Stimulated activated CD4-positive, alpha-beta T cell treated with anti-CD3 and anti-CD28 coated beads, TNF-alpha, amount 100 ng/mL, for 4 hours (primary cell): ENCODE results near the gene C11orf68.

Experiments
- DNase-seq, 3 experiments: peaks; one replicate each; pipeline ENCODE4 v3.0.0-alpha.2; 2020; ENCODE audit warnings: low read depth in 3 of 3

Gene C11orf68

DNA sequence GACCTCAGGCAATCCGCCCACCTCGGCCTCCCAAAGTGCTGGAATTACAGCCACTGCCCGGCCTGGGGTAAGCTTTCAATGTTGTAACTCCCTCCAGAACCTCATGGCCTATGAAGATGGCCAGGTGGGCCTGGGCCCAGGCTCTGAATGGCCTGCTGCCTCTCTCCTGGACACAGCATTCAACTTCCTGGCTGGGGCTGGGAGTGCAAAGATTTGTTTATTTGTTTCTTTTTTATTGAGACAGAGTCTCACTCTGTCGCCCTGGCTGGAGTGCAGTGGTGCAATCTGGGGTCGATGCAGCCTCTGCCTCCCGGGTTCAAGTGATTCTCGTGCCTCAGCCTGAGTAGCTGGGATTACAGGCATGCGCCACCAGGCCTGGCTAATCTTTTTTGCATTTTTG is 25.9 kb upstream of the C11orf68 start:
- no peak for DNase-seq

DNA sequence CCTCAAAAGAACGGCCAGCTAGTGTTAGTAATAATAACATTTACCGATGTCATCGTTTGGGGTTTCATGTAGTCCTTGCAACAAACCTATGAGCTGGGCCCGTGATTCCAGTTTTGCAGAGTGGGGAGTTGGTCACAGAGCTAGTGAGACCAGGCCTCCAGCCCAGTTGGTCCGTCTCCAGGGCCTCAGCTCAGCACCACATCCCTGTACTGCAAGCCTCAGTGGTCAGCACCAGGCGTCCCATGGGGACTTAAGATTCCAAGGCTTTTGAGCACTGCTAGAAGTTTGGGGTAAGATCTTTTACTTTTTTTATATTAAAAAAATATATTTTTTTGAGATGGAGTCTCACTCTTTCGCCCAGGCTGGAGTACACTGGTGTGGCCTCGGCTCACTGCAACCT is 25.3 kb upstream of the C11orf68 start:
- no peak for DNase-seq

DNA sequence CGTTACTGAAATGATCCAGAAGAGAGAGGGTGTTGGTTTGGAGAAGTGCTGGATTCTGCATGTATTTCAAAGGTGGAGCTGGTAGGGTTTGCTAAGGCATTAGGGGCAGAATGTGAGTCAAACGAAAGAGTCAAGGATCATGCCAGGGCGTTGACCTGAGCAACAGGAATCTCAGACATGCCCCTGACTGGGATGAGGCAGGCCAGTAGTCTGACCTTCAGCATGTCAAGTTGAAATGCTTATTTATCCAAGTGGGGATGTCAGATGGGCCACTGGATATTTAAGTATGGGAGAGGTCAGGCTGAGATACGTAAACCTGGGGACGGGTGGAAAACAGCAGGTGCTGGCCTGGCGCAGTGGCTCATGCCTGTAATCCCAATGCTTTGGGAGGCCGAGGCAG is 23.7 kb upstream of the C11orf68 start:
- DNase-seq, result no peak

DNA sequence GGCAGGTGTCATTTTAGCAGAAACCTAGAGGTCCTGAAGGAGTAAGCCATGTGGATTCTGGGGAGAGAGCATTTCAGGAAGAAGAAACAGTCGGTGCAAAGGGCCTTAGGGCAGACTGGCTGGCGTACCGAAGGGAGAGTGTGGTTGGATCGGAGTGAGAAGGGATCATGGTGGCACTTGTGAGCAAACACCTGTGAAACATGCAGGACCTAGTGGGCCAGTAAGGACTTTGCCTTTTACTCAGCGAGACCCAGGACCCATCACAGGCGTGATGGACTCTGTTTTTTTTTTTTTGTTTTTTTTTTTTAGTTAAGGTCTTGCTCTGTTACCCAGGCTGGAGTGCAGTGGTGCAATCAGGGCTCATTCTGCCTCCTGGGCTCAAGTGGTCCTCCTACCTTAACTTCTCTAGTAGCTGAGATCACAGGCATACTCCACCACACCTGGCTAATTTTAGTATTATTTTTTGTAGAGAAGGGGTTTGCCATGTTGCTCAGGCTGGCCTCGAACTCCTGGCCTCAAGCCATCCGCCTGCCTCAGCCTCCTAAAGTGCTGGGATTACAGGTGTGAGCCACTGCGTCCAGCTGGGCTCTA is 23.0 kb upstream of the C11orf68 start:
- DNase-seq, result no peak

DNA sequence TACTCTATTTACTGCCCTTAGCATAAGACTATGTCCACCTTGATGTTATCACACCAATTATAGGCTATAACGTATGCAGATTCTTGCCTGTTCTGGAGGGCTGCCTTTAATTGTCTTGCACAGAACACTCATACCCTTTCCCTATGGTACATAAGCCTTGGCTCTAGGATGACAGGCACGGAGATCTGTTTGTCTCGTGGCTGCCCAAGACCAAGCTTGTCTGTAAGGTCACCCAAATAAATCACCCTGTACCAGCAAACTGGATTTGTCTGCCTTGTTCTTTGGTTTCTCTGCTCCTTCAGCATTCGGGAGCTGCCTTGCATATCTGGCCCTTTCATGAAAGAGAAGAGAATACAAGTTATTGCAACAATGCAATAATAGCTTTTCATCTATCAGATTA is 18.9 kb upstream of the C11orf68 start:
- no peak for DNase-seq

DNA sequence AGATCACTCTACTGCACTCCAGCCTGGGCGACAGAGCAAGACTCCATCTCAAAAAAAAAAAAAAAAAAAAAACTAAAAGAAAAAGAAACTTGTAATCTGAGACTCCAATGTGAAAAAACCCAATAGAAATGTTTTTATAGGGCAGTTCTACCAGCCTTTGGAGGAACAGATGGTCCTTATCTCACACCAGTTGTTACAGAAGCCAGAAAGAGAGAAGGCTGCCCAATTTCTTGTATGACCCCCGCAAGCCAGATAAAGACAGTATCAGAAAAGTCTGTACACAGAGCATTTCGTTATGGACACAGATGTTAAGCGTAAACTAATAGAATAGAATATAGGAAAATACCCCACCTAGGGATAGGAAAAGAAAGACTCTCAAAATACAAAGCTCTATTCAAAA is 15.2 kb upstream of the C11orf68 start:
- DNase-seq, result no peak

DNA sequence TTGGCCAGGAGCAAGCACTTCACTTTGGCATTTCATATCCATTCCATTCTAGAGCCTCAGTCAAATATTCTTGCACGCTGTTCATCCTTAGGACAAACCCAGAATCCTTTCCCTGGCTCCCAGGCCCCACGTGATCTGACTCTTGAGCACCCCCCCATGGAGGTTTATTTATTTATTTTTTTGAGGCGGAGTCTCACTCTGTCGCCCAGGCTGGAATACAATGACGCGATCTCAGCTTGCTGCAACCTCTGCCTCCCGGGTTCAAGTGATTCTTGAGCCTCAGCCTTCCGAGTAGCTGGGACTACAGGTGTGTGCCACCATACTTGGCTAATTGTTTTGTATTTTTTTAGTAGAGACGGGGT is 13.7 kb upstream of the C11orf68 start:
- DNase-seq, result no peak

DNA sequence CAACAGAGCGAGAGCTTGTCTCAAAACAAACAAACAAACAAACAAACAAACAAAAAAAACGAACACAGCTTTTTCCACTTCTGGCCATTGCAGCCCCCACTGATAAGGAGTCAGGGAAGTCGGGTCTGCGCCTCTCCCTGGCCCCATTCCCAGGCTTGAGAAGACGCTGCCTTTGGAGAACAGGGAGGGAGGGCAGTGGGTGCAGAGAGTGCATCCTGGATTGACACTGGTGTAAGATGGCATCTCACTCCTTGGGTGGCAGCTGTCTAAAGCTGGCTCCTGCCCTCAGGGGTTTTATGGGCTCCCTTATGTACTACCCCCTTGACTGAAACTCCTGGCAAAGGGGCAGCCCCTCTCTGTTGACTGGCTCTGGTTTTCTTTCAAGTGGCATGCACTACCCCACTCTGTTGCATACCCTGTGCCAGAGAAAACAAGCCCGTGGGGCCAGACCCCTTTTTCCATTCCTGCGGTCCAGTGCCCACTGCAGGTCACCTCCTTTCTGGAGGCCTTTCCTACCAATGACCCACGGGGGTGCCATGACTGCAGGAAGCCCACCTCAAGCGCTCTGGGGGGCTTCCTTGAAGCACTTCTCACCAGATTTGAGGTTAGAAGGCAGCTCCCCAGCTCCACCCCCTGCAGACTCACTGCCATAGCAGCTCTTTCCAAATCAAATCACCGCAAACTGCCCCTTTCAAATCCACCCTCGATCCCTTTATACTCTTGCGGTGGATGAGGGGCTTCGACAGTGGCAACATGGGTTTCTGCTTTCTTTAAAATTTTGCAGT is 13.1 kb upstream of the C11orf68 start:
- DNase-seq, result no peak

DNA sequence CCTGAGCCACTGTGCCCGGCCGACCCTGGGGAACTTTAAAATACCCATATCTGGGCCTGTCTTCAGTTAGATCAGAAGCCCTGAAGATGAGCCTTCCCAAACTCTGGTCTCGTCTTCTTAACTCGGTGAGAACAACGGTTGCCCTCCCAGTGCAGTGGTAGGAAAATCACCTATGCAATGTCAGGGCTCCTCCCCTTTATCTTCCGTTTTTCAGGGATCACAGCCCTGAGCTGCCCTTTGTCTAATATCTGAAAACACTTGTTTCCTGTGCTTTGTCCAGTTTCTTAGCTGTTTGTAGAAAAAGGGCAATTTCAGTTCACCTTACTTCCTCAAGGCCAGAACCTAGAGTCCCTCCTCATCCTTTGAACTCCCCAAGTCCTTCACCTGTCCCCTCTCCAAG is 9.8 kb upstream of the C11orf68 start:
- DNase-seq, result no peak

DNA sequence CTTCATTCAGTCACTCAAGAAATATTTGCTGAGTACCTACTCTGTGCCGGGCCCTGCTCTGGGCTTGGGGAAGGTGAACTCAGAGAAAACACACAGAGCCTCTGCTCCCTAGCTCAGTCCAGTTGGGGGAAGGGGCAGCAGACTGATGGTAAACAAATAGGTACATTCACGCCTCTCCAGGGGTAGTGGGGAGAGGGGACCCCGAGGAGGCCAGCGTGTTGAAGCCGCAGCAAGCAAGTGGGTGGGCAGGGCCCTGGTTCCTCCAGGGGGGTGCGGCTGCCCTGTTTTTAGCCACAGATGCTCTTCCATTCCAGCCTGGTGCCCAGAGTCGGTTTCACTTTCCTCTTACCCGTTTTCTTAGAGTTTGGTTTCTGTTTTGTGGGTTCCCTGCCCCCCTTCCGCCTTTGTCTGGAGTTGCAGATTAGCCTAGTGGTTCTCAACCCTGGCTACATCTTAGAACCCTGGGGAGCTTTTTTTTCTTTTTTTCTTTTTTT is 9.1 kb upstream of the C11orf68 start:
- peak; percentile 34 to 64 (median 54) for DNase-seq

DNA sequence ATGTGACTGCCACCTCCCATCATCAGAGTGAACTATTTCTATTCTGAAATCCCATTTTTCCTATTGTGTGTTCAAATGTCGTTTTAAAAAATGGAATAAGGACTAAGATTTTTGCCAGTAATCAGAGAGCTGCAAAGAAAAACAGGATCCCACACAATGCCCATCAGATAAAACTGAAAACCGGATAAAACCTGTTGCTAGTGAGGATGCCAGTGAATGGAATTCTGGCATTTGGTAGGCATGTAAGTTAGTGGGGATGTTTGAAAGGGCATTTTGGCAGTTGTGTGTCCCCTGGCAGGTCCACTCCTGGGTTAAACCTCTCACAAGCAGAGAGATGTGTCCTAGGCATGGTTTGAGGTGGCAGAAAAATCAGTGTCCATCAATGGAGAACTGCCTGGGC is 6.5 kb upstream of the C11orf68 start:
- DNase-seq, result no peak

DNA sequence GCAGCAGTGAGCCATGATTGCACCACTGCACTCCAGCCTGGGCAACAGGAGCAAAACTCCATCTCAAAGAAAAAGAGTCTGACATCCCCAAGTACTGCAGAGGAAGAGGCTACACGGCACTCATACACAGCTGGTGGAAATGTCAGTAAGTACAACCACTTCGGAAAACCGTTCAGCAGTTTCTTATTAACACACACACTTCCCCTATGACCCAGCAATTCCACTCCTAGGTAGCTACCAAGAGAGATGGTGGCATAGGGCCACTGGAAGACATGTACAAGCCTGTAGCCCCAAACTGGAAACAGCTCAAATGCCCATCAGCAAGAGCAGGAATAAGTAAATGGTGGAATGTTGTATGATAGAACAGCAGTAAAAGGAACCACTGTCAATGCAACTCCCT is 3.7 kb upstream of the C11orf68 start:
- DNase-seq, result no peak

DNA sequence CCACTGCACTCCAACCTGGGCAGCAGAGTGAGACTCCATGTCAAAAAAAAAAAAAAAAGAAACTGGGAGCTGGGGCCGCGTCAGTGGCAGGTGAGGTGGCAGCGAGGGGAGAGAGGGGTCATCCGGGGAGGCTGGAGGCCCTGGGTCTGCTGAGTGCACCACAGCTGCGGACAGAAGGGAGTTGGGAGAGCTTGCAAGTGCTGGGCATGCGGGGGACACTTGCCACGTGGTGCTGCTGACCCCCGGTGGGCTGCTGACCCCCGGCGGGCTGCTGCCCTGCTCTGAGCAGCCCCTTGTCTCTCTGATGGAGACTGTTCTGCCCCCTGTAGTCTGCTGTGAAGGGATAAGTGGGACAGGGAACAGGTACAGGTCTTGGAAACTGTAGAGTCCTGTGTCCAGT is 3.0 kb upstream of the C11orf68 start:
- DNase-seq, result no peak

DNA sequence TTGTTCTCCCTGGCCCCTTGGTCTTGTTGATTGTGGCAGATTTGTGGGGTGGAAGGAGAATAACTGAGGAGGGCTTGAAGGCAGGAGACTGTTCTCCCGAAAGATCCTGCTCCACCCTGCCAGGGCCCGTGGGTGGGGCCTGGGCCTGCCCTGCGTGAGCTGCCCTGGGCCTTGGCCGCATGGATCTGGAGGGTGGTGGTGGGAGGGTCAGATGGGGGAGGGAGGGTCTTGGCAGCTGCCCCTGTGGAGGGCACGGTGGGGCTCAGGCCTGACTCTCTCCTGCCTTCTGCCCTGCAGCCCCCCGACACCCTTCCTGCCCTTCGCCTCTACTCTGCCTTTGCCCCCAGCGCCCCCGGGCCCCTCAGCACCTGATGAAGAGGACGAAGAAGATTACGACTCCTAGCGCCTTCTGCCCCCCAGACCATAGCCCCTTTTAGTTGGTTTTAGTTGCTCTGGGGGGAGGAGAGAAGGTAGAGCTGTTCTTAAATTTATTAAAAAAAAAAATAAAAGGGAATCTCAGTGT is 2.2 kb upstream of the C11orf68 start:
- DNase-seq, result no peak

DNA sequence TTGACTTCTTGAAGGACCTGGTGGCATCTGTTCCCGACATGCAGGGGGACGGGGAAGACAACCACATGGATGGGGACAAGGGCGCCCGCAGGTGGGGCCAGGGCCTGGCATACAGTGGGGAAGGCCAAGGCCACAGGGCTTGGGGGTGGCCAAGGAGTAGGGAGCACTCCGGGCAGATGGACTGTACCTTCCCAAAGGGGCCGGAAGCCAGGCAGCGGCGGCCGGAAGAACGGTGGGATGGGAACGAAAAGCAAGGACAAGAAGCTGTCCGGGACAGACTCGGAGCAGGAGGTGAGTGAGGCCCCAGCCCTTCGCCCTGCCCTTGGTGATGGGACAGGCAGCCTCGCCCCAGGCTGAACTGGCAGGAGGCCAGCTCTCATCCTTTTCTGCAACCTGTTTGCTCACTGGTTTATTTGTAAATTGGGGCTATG is 1.5 kb upstream of the C11orf68 start:
- DNase-seq, result no peak

DNA sequence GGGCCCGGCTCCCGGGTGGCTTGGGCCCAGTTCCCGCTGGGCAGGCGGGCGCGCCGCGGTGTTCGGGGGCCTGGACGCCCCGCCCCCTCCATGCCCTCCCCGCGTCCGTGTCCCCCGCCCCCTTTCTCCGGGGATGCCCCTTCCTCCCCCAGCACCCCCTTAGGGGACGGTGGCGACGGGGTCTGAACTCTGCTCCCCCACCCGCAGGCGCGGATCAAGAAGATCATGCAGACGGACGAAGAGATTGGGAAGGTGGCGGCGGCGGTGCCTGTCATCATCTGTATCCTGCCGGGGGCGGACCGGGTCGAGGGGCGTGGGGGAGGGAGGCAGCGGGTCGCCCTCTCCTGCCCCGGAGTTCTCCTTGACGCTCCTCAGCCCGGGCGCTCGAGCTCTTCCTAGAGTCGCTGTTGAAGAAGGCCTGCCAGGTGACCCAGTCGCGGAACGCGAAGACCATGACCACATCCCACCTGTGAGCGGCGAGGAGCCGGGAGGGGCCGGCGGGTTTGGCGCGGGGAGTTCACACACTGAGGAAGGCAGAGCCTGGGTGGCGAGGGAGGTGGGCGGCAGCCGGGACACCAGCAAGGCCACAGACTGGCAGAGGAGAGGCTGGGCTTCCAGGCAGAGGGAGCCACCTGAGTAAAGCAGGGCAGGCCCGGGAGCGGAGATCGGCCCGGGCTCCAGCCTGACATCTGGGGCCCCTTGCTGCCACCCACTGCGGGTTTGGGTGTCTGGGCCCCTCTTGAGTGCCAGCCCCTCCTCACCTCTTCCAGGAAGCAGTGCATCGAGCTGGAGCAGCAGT is 910 bp upstream of the C11orf68 start:
- peak in 2 of 3 experiments; percentile 41 to 56 for DNase-seq

DNA sequence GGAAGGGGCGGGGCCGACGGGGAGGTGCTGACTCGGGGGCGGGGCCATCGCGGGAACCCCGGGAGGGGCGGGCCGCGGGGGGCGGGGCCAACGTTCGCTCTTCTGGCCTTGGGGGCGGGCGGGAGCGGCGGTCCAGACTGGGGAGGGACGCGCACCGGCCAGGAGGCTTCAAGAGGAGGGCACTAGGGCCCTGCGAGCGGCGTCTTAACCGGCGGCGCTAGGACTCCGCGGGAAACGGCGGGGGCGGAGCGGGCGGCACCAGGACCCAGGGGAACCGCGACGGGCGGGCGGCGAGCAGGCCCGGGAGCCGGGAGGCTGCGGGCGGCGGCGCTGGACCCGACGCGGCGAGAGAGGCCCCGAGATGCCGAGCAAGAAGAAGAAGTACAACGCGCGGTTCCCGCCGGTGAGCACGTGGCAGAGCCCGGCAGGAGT is 295 bp upstream of the C11orf68 start, which contains the start of gene DRAP1:
DRAP1 (plus strand) TSS at position 286 of the 432 bp plus-strand sequence; CDS start at position 362, 76 bp downstream.
- peak; percentile 99 for DNase-seq

DNA sequence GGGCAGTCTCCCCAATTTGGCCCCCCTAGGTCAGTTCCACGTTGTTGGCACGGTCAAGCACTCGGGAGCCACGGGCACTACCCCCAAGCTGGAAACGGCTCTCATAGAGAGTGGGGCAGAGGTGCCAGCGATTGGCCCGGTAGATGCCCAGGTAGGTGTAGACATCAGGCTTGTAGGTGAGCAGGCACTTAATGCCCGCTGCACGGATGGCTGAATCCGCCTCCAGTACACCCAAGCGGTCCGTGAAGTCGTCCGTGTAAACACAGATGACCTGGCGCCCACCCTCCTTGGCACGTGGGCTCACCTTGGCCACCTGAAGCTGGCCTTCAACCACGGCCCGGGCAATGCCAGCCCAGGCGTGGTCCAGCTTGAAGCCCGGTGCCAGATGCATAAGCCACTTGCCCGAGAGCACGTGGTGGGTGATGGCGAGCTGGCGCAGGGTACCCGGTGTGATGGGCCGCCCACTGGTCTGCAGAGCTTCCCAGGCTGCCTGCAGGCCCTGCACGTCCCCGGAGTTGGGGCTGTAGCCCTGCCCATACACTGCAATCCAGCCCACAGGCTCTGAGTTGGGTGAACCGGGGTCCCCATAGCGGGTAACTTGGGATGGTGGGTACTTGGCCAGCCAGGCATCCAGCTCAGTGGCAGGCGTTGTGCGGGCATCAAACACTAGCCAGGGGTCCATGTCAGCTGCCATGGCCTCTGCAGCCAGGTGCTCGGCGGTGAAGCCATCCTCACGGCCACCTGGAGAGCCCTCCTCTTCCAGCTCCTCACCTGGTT is 1.2 kb downstream of the C11orf68 start:
- DNase-seq, result no peak

DNA sequence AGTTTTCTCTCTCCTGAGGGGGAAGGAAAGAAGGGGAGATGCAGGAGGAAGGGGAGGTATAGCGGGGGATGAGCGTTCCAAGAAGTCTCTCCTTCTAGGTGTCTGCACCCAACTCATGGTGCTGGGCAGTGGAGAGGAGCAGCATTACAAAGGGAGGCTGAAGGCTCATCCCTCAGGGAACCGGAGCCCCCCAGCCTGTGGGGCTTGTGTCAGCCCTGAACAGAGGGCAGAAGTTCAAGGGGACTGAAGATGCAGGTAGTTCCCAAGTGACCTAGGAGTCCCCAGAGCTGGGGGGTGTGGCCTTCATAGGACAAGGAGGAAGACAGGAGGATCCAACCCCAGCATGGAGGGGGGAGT is 1.8 kb downstream of the C11orf68 start:
- no peak for DNase-seq

DNA sequence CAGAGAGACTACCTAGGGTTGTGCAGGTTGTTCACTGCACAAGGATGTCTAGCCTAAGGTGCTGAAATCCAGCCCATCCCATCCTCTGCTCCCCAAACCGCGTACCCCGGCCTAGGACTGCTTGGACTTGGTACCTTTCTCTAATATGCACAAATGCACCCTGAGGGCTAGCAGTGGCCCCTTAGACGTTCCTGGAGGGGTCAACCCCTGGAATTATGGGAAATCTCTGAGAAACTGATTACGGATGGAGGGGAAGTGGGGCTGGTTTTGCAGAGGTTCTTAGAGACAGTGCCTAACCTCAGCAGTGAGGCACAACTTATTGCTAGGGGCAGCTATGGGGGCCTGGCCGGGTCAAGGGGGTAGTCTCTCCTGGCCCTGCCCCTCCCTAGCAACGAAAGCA is 2.5 kb downstream of the C11orf68 start:
- no peak for DNase-seq

DNA sequence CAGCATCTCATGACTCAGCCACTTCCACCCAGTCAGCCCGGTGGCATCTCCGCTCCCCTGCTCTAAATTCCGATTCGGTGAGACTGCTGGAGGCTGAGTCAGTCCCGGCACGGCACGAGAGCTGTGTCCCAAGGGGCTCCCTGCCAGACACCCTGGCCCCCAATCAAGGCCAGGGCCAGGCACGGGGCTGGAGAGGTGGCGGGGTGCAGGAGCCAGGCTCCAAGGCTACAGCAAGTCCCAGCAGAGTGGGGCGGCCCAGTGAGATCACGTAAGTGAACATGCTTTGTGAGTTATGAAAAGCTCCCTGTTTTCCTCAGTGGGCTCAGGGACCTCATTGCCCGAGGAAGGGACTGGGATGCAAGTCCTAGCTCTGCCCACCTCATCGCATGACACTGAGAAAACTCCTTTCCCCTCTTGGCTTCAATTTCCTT is 3.0 kb downstream of the C11orf68 start:
- no peak for DNase-seq
